HK-2 (cell line): ENCODE measurements around the gene CLCN7.

Experiments used
- DNase-seq: peaks from one replicate; pipeline ENCODE4 v3.0.0-alpha.2; 2018; ENCODE audit not compliant: unreplicated experiment

CLCN7 gene

GRCh38 chr16:1502092-1503004 is 27.5 kb upstream of the CLCN7 start:
- no peak for DNase-seq

GRCh38 chr16:1501630-1502029 is 26.8 kb upstream of the CLCN7 start:
- no peak for DNase-seq

GRCh38 chr16:1500465-1501150 is 25.8 kb upstream of the CLCN7 start:
- no peak for DNase-seq

GRCh38 chr16:1499756-1500464 is 25.1 kb upstream of the CLCN7 start:
- no peak for DNase-seq

GRCh38 chr16:1498899-1499676 is 24.3 kb upstream of the CLCN7 start:
- no peak for DNase-seq

DNA sequence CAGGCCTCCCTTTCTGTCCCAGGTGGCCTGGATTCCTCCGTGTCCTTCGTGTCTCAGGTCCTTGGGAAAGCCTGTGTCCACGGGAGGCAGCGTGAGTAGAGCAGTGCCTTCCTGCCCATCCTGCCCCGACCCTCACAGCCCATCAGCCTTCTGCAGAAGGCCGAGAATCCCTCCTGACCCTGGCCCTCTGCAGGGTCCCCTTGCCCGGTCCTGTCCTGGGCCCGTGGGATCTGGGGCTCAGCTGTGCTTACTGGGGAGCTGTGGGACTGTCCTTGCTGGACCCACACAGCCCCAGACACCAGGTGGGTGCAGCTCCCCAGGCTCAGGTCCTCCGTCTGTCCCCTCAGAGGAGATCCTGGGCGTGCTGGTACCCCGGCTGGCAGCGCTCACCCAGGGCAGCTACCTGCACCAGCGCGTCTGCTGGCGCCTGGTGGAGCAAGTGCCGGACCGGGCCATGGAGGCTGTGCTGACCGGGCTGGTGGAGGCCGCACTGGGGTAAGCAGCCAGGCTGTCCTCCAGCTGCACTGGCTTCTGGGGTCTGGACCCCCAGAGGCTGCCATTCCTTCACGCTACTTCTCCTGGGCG is 22.3 kb upstream of the CLCN7 start:
- DNase-seq = no peak

GRCh38 chr16:1496464-1496863 is 21.6 kb upstream of the CLCN7 start:
- no peak for DNase-seq

GRCh38 chr16:1495889-1496262 is 21.0 kb upstream of the CLCN7 start:
- no peak for DNase-seq

DNA sequence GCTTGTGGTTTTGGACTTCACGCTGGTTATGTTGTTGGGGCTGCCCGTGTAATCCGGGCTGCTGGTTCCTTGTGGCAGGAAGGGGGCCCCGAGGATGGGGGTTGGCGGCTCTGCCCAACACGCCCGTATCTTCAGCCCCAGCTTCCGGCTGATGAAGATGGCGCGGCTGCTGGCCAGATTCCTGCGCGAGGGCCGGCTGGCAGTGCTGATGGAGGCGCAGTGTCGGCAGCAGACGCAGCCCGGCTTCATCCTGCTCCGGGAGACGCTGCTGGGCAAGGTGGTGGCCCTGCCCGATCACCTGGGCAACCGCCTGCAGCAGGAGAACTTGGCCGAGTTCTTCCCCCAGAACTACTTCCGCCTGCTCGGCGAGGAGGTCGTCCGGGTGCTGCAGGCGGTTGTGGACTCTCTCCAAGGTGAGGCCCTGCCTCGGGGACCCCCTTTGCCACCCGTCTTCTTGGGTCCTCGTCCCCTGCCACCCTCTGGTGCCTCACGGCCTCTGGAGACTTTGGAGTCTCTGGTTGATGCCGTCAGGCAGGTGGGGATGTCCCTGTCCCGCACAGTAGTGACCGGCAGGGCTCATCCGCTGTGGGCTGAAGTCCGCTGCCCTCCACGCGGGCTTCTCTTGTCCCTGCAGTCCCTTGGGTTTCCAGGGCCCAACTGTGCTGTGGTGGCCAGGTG is 20.5 kb upstream of the CLCN7 start:
- no peak for DNase-seq

DNA sequence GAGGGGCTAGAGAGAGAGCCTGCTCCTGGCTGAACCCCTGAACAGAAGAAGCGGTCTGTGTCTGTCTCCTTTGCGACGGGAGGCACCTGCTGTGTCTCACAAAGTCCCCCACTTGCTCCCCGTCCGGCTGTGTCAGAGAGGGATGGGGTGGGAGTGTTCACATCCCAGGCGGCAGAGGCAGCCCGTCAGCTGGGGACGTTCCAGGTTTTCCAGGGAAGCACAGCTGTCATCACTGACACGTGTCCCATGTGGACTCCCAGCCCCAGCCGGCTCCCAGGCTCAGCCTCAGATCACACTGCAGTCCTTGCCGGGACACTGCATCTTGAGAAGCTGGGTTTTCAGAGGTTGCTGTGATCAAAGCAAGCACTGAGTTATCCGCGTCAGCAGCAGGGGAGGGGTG is 19.9 kb upstream of the CLCN7 start:
- DNase-seq = no peak

DNA sequence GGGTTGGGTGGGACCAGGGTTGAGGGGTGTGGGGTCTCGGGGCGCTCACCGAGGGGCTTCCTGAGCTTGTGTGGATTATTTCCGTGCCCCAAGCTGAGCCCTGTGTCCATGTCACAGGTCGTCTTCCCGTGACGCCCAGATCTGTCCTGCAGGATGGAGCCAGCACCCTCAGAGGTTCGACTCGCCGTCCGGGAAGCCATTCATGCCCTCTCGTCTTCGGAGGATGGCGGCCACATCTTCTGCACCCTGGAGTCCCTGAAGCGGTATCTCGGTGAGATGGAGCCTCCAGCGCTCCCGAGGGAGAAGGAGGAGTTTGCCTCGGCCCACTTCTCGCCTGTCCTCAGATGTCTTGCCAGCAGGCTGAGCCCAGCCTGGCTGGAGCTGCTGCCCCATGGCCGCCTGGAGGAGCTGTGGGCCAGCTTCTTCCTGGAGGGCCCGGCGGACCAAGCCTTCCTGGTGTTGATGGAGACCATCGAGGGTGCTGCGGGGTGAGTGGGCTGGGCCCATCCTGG is 19.4 kb upstream of the CLCN7 start:
- peak; percentile 35 for DNase-seq

- DNase-seq = peak; percentile 28
These were observed 18.9 kb upstream of the CLCN7 start for GRCh38 chr16:1493746-1494094.

DNA sequence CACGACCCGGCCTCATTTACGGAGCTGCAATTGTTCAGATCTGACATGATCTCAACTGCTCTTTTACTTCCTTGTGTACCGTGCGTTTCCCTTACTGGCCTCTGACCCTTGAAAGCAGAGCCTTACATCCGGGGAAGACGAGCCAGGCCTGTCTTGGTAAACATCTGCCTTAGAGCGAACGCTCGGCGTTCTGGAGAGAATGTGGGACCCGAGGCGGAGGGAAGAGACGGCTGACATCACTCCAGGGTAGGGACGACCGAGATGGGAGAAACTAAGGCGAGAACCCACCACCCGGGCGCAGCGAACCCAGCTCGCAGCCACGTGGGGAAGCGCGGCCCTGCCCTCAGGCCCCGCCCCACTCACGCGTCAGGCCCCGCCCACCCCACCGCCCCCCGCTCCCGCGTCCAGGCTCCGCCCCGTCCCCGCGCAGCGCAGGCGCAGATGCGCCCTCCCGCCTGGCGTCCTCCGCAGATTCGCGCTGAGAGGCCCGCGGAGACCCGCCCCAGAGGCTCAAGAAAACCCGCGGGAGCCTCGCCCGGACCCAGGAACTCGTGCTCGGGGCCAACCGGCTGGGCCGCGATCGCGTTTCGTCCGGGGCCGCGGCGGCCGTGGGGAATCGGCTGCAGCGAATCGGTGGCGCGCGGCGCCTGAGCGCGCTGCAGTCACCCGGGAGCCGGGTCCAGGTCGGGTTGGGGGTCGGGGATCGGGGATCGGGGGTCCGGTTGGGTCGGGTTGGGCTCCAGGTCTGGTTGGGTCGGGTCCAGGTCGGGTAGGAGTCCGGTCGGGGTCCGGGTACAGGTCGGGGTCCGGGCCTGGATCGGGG is 18.3 kb upstream of the CLCN7 start, which contains the start of gene TELO2:
TELO2 (plus strand) TSS at position 438 of the 823 bp plus-strand sequence. CDS start 922 bp downstream, outside the sequence.
- peak; percentile 84 for DNase-seq

DNA sequence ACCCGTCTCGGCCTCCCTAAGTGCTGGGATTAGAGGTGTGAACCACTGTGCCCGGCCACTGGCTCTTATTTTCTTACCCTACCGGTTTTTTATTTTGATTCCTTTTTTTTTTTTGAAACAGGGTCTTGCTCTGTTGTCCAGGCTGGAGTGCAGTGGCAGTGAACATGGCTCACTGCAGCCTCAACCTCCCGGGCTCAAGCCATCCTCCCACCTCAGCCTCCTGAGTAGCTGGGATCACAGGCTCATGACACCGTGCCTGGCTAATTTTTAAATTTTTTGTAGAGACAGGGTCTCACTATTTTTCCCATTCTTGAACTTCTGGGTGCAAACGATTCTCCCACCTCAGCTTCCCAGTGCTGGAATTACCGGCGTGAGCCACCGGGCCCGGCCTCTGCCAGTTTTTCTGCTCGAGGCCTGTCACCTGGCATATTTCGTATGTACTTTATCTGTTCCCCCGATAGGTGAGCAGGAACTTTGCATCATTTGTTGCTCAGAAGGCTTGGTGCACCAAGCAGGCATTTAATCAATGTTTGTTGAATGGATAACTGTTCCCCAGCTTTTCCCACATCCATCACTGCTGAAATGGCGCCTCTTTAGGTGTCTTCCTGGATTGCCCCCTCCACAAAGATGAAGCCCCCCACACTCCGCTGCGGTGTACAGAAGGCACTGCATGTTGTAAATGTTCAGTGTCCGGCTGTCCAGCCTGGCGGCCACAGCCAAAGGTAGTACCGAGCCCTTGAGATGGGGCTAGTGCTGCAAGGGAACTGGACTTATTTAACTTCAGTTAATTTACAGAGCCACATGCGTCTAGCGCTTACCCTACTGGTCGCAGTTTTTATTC is 17.5 kb upstream of the CLCN7 start:
- DNase-seq = no peak

DNA sequence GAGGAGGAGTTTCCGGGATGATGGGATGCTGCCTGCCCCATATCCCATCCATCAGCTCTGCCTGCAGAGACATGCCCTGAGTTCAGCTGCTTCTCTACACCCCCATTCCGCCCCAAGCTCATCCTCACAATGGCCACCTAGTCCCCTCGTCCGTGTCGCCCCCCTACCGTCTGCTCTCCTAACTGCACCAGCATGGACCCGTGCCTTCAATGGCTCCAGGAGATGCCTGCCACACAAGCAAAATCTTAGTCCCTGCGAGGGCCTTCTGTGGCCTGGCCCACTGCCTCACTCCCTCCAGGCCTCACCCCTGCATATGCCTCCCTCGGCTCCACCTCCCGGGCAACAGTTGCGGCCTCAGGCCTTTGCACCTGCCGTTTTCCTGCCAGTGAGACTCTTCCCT is 16.5 kb upstream of the CLCN7 start:
- DNase-seq = no peak

GRCh38 chr16:1489077-1489476 is 14.2 kb upstream of the CLCN7 start:
- no peak for DNase-seq

GRCh38 chr16:1488619-1489018 is 13.8 kb upstream of the CLCN7 start, which contains the start of gene PTX4:
Gene PTX4 (minus strand): TSS chr16:1488944. CDS start chr16:1488909, 35 bp downstream.
- no peak for DNase-seq

DNA sequence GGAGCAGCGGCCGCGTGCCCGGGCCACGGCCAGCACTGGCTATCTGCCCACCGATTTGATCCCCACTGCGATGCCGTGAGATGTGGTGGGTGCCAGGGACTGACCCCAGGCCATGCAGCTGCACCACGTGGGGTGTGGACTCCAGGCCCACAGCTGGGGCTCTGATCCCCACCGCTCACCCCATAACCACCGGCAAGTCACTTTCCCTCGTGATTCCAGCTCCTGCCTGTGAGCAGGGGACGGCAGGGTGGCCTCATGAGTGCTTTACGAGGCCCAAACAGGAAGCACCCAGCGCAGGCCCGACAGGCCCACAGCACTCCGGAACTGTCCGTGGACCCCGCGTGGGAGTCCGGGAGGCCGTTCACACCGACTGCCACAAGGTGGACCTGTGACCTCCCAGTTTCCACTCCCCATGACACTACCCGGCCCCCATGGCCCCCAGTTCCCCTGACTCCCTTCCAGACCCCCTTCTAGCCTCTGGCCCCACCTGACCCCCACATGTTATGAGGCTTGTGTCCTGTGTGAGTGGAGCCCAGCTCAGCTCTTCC is 13.3 kb upstream of the CLCN7 start:
- no peak for DNase-seq
